Measurements from ENCODE around the gene QPRT. TPM values are rescaled to one million over a fixed set of nuclear protein-coding genes. Genes with fewer than 3 reads are reported as not detected.

QPRT gene
- polyA plus RNA-seq, 1 of the 3 experiments (the other 2 are of a cell fraction), result 12.5 TPM

GRCh38 chr16:29717113-29717512 lies 38.1 kb downstream of the QPRT start:
- ChIA-PET CTCF (interaction anchor here (1.9 to 4.7 kb wide), 3 partner anchors 12 to 76 kb away, joined by 5 to 22 read pairs (median 17); no protein-coding TSS in a partner anchor), POLR2A (no interaction called here)
- Histone ChIP-seq H3K4me2 (no peak overlapping the region), H2AFZ (ENCODE audit: low read depth) (no peak overlapping the region), H3K4me1 (ENCODE audit: control insufficient read depth in 1 of 2, insufficient read depth in 2 of 2, low read depth in 1 of 2, low read length in 1 of 2) (no peaks in the 10 kb centered on the region), H3K79me2 (ENCODE audit: insufficient read depth) (no peaks in the 10 kb centered on the region), H3K27ac (ENCODE audit: low read depth in 2 of 2, low read length in 1 of 2) (no peak overlapping the region), H3K4me3 (ENCODE audit: low read depth in 2 of 2, low read length in 1 of 2) (no peak overlapping the region), H4K20me1 (ENCODE audit: insufficient read depth) (no peaks in the 10 kb centered on the region), H3K36me3 (replicated peaks in 1 of 2; ENCODE audit: control insufficient read depth in 1 of 2, insufficient read depth in 2 of 2, low read length in 1 of 2) (no peaks in the 10 kb centered on the region), H3F3A (replicated peaks; ENCODE audit: insufficient read depth) (no peaks in the 10 kb centered on the region), H3K9me2 (no peaks in the 10 kb centered on the region), H3K27me3 (ENCODE audit: insufficient read depth) (no peaks in the 10 kb centered on the region), H3K9ac (no peak overlapping the region), H3K9me3 (no peaks in the 10 kb centered on the region)
- TF ChIP-seq, protein P1, sequence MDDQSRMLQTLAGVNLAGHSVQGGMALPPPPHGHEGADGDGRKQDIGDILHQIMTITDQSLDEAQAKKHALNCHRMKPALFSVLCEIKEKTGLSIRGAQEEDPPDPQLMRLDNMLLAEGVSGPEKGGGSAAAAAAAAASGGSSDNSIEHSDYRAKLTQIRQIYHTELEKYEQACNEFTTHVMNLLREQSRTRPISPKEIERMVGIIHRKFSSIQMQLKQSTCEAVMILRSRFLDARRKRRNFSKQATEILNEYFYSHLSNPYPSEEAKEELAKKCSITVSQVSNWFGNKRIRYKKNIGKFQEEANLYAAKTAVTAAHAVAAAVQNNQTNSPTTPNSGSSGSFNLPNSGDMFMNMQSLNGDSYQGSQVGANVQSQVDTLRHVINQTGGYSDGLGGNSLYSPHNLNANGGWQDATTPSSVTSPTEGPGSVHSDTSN (IDR thresholded peaks at IDR 0.05), result no peak
- TF ChIP-seq EZH2phosphoT487 (IDR thresholded peaks at IDR 0.05; ENCODE audit: borderline replicate concordance, low read depth) (no peak), NRF1 (IDR thresholded peaks at IDR 0.05; ENCODE audit: low read depth, low read length) (no peak)
- DNase-seq, result no peak
- 71% methylated on average over 7 of the region's 7 CpGs for WGBS (ENCODE audit: low lambda C conversion rate)

DNA sequence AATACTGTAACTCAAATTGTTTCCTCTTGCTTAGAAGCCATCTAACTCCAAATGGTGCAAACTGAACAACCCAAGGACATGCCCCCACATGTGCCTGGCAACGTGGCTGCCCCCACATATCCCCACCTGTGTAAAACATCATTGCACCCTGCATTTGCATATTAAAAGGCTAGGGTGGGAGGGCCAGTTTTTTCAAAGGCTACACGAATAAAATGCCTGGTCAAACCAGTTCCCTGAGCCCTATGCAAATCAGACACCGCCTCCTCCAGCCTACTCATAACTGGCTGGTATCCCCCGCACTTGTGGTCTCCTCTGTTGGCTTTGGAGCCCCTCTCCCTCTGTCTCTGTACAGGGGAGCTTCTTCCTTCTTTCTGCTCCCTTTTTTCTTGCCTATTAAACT lies 40.1 kb downstream of the QPRT start:
- no peaks in the 10 kb centered on the region for H3K4me1 ChIP-seq (ENCODE audit: control insufficient read depth in 1 of 2, insufficient read depth in 2 of 2, low read depth in 1 of 2, low read length in 1 of 2)
- no peaks in the 10 kb centered on the region for H3K79me2 ChIP-seq (ENCODE audit: insufficient read depth)
- CTCF ChIA-PET, result interaction anchor here (3.9 kb wide), 1 partner anchor 10 kb away, joined by 17 read pairs; no protein-coding TSS in a partner anchor
- no peak for DNase-seq
- H3K9ac ChIP-seq, result no peak overlapping the region
- no peaks in the 10 kb centered on the region for H3K36me3 ChIP-seq (replicated peaks in 1 of 2; ENCODE audit: control insufficient read depth in 1 of 2, insufficient read depth in 2 of 2, low read length in 1 of 2)
- WGBS (ENCODE audit: low lambda C conversion rate), result 47% methylated on average over 4 of the region's 4 CpGs
- H3K27ac ChIP-seq (ENCODE audit: low read depth in 2 of 2, low read length in 1 of 2), result no peak overlapping the region
- no peak overlapping the region for H3K4me3 ChIP-seq (ENCODE audit: low read depth in 2 of 2, low read length in 1 of 2)
- no peak overlapping the region for H3K4me2 ChIP-seq
- H3K9me2 ChIP-seq, result no peaks in the 10 kb centered on the region
- no peaks in the 10 kb centered on the region for H3K27me3 ChIP-seq (ENCODE audit: insufficient read depth)
- H4K20me1 ChIP-seq (ENCODE audit: insufficient read depth), result no peaks in the 10 kb centered on the region
- H3F3A ChIP-seq (replicated peaks; ENCODE audit: insufficient read depth), result no peaks in the 10 kb centered on the region
- POLR2A ChIA-PET, result no interaction called here
- H3K9me3 ChIP-seq, result no peaks in the 10 kb centered on the region
- TF ChIP-seq, protein P2, sequence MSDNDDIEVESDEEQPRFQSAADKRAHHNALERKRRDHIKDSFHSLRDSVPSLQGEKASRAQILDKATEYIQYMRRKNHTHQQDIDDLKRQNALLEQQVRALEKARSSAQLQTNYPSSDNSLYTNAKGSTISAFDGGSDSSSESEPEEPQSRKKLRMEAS (IDR thresholded peaks at IDR 0.05; ENCODE audit: low read depth), result no peak
- TF ChIP-seq SIN3A (IDR thresholded peaks at IDR 0.05; ENCODE audit: borderline replicate concordance, low read depth, low read length) (no peak), TAF1 (IDR thresholded peaks at IDR 0.05; ENCODE audit: borderline replicate concordance, low read depth, low read length) (no peak)
- H2AFZ ChIP-seq (ENCODE audit: low read depth), result no peak overlapping the region

DNA sequence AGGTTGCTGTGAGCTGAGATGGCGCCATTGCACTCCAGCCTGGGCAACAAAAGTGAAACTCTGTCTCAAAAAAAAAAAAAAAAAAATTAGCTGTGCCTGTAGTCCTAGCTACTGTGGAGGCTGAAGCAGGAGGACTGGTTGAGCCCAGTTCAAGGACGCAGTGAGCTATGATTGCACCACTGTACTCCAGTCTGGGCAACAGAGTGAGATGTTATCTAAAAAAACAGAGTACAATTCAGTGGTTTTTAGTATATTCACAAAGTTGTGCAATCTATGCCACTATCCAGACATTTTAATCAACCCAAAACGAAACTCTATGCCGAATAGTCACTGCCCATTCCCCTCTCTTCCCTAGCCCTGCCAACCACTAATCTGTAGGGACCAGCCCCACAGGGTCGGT lies 41.7 kb downstream of the QPRT start:
- Histone ChIP-seq H3K9me3 (no peaks in the 10 kb centered on the region), H4K20me1 (ENCODE audit: insufficient read depth) (no peaks in the 10 kb centered on the region), H3K27me3 (ENCODE audit: insufficient read depth) (no peaks in the 10 kb centered on the region), H3K27ac (ENCODE audit: low read depth in 2 of 2, low read length in 1 of 2) (no peak overlapping the region), H3K36me3 (replicated peaks in 1 of 2; ENCODE audit: control insufficient read depth in 1 of 2, insufficient read depth in 2 of 2, low read length in 1 of 2) (no peaks in the 10 kb centered on the region), H3K4me2 (no peak overlapping the region), H3K9me2 (no peaks in the 10 kb centered on the region), H3K9ac (no peak overlapping the region), H3K4me1 (ENCODE audit: control insufficient read depth in 1 of 2, insufficient read depth in 2 of 2, low read depth in 1 of 2, low read length in 1 of 2) (no peaks in the 10 kb centered on the region), H3K79me2 (ENCODE audit: insufficient read depth) (no peaks in the 10 kb centered on the region), H3K4me3 (ENCODE audit: low read depth in 2 of 2, low read length in 1 of 2) (no peak overlapping the region), H3F3A (replicated peaks; ENCODE audit: insufficient read depth) (no peaks in the 10 kb centered on the region), H2AFZ (ENCODE audit: low read depth) (no peak overlapping the region)
- WGBS (ENCODE audit: low lambda C conversion rate), result 84% methylated on average over 5 of the region's 5 CpGs
- ChIA-PET CTCF (interaction anchor here (0.7 to 1.7 kb wide), 3 partner anchors 9 to 79 kb away, joined by 3 to 9 read pairs (median 4); no protein-coding TSS in a partner anchor), POLR2A (interaction anchor here (0.6 kb wide), 1 partner anchor 301 kb away, joined by 3 read pairs; no protein-coding TSS in a partner anchor)
- TF ChIP-seq RFX5 (IDR thresholded peaks at IDR 0.05; ENCODE audit: low read length) (no peak), RCOR1 (IDR thresholded peaks at IDR 0.05; ENCODE audit: low read length) (no peak), CHD2 (IDR thresholded peaks at IDR 0.05; ENCODE audit: low read length, partially characterized antibody) (no peak), GATA2 (CRISPR knock-in tag; IDR thresholded peaks at IDR 0.05) (no peak)
- TF ChIP-seq, protein P3, sequence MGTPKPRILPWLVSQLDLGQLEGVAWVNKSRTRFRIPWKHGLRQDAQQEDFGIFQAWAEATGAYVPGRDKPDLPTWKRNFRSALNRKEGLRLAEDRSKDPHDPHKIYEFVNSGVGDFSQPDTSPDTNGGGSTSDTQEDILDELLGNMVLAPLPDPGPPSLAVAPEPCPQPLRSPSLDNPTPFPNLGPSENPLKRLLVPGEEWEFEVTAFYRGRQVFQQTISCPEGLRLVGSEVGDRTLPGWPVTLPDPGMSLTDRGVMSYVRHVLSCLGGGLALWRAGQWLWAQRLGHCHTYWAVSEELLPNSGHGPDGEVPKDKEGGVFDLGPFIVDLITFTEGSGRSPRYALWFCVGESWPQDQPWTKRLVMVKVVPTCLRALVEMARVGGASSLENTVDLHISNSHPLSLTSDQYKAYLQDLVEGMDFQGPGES (IDR thresholded peaks at IDR 0.05; ENCODE audit: low read depth, low read length), result no peak
- TF ChIP-seq, protein P4, sequence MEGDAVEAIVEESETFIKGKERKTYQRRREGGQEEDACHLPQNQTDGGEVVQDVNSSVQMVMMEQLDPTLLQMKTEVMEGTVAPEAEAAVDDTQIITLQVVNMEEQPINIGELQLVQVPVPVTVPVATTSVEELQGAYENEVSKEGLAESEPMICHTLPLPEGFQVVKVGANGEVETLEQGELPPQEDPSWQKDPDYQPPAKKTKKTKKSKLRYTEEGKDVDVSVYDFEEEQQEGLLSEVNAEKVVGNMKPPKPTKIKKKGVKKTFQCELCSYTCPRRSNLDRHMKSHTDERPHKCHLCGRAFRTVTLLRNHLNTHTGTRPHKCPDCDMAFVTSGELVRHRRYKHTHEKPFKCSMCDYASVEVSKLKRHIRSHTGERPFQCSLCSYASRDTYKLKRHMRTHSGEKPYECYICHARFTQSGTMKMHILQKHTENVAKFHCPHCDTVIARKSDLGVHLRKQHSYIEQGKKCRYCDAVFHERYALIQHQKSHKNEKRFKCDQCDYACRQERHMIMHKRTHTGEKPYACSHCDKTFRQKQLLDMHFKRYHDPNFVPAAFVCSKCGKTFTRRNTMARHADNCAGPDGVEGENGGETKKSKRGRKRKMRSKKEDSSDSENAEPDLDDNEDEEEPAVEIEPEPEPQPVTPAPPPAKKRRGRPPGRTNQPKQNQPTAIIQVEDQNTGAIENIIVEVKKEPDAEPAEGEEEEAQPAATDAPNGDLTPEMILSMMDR (IDR thresholded peaks at IDR 0.05), result no peak
- DNase-seq, result no peak

All from SK-N-SH (cell line).